Loucy (cell line): Measurements from ENCODE around the gene TRAF2.

Source experiments
- EZH2phosphoT487 ChIP-seq: fragments of 200-600 bp; IDR thresholded peaks from 2 replicates; pipeline ENCODE4 v1.6.1; 2018; ENCODE audit warnings: antibody characterized with exemption, mild to moderate bottlenecking, moderate library complexity, borderline replicate concordance
- TF ChIP-seq, protein P1 (sequence below): fragments of 200-600 bp; sonication (generic); conservative IDR thresholded peaks from 2 replicates; pipeline ENCODE4 v1.5.1; 2014; ENCODE audit warnings: mild to moderate bottlenecking, antibody characterized with exemption, low read length

- TF ChIP-seq, protein P1, sequence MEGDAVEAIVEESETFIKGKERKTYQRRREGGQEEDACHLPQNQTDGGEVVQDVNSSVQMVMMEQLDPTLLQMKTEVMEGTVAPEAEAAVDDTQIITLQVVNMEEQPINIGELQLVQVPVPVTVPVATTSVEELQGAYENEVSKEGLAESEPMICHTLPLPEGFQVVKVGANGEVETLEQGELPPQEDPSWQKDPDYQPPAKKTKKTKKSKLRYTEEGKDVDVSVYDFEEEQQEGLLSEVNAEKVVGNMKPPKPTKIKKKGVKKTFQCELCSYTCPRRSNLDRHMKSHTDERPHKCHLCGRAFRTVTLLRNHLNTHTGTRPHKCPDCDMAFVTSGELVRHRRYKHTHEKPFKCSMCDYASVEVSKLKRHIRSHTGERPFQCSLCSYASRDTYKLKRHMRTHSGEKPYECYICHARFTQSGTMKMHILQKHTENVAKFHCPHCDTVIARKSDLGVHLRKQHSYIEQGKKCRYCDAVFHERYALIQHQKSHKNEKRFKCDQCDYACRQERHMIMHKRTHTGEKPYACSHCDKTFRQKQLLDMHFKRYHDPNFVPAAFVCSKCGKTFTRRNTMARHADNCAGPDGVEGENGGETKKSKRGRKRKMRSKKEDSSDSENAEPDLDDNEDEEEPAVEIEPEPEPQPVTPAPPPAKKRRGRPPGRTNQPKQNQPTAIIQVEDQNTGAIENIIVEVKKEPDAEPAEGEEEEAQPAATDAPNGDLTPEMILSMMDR = no peak
- no peak for TF ChIP-seq EZH2phosphoT487
These were observed 3.5 kb downstream of the TRAF2 start for GRCh38 chr9:136889858-136890257.
